ENCODE results near the gene KISS1. TPM values are rescaled to one million over a fixed set of nuclear protein-coding genes. Genes with fewer than 3 reads are reported as not detected.
"Not testable (repeated sequence)": the region's sequence is repeated elsewhere in the genome, so short reads cannot be mapped to it uniquely, and the experiment has no call there.

Gene KISS1
- total RNA-seq, 2 experiments from 2014 or later: not detected

GRCh38 chr1:204241050-204241449 lies 44.8 kb upstream of the KISS1 start:
- ChIA-PET POLR2A (no interaction called here), CTCF (ENCODE audit: unreplicated experiment) (interaction anchor here (0.6 kb wide), 1 partner anchor 201 kb away, joined by 3 read pairs; no protein-coding TSS in a partner anchor)
- Histone ChIP-seq H4K20me1 (ENCODE audit: insufficient read depth, low read length) (no peaks in the 10 kb centered on the region), H2AFZ (ENCODE audit: low read length) (no peak overlapping the region), H3K9me3 (ENCODE audit: low read length) (no peaks in the 10 kb centered on the region), H3K36me3 (ENCODE audit: insufficient read depth, low read length) (no peaks in the 10 kb centered on the region), H3K9me2 (ENCODE audit: insufficient read depth, low read length) (no peaks in the 10 kb centered on the region), H3K27ac (ENCODE audit: low read depth, low read length, poor library complexity, severe bottlenecking) (no peak overlapping the region), H3K4me3 (ENCODE audit: low read depth, low read length, poor library complexity, severe bottlenecking) (no peak overlapping the region), H3K4me1 (ENCODE audit: insufficient read depth, low read length, poor library complexity, severe bottlenecking) (no peaks in the 10 kb centered on the region), H3K79me2 (ENCODE audit: insufficient read depth, low read depth, low read length) (no peaks in the 10 kb centered on the region), H3K4me2 (ENCODE audit: low read length) (no peak overlapping the region)
- no peak for TF ChIP-seq CTCF (conservative IDR thresholded peaks at IDR 0.05; ENCODE audit: low read length)
- no peak for TF ChIP-seq EZH2phosphoT487 (IDR thresholded peaks at IDR 0.05; ENCODE audit: borderline replicate concordance, low read depth, low read length)
- no peak for DNase-seq (ENCODE audit: low spot score)
- no TSS peak for BruUV-seq (replicated peaks)
- intact Hi-C loops (cut with micrococcal nuclease; ENCODE audit: unreplicated experiment): no loop called here

- no peak overlapping the region for H2AFZ ChIP-seq (ENCODE audit: low read length)
- no peaks in the 10 kb centered on the region for H3K9me2 ChIP-seq (ENCODE audit: insufficient read depth, low read length)
- no peak for DNase-seq (ENCODE audit: low spot score)
- H3K4me2 ChIP-seq (ENCODE audit: low read length): no peak overlapping the region
- H3K36me3 ChIP-seq (ENCODE audit: insufficient read depth, low read length): no peaks in the 10 kb centered on the region
- TF ChIP-seq EZH2phosphoT487 (IDR thresholded peaks at IDR 0.05; ENCODE audit: borderline replicate concordance, low read depth, low read length) (no peak), CTCF (conservative IDR thresholded peaks at IDR 0.05; ENCODE audit: low read length) (no peak)
- no peaks in the 10 kb centered on the region for H4K20me1 ChIP-seq (ENCODE audit: insufficient read depth, low read length)
- H3K4me1 ChIP-seq (ENCODE audit: insufficient read depth, low read length, poor library complexity, severe bottlenecking): no peaks in the 10 kb centered on the region
- no TSS peak for BruUV-seq (replicated peaks)
- no peak overlapping the region for H3K4me3 ChIP-seq (ENCODE audit: low read depth, low read length, poor library complexity, severe bottlenecking)
- CTCF ChIA-PET (ENCODE audit: unreplicated experiment): no interaction called here
- POLR2A ChIA-PET: no interaction called here
- no peak overlapping the region for H3K27ac ChIP-seq (ENCODE audit: low read depth, low read length, poor library complexity, severe bottlenecking)
- H3K79me2 ChIP-seq (ENCODE audit: insufficient read depth, low read depth, low read length): no peaks in the 10 kb centered on the region
- H3K9me3 ChIP-seq (ENCODE audit: low read length): no peaks in the 10 kb centered on the region
- intact Hi-C loops (cut with micrococcal nuclease; ENCODE audit: unreplicated experiment): no loop called here
These were observed 43.9 kb upstream of the KISS1 start for GRCh38 chr1:204240233-204240632.

DNA sequence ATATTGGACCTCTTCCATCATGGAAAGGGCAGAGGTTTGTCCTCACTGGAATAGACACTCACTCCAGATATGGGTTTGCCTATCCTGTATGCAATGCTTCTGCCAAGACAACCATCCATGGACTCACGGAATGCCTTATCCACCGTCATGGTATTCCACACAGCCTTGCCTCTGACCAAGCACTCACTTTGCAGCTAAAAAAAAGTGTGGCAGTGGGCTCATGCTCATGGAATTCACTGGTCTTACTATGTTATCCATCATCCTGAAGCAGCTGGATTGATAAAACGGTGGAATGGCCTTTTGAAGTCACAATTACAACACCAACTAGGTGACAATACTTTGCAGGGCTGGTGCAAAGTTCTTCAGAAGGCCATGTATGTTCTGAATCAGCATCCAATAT lies 43.1 kb upstream of the KISS1 start:
- POLR2A ChIA-PET; CTCF ChIA-PET (ENCODE audit: unreplicated experiment); BruUV-seq (replicated peaks); H3K27ac ChIP-seq (ENCODE audit: low read depth, low read length, poor library complexity, severe bottlenecking); H3K36me3 ChIP-seq (ENCODE audit: insufficient read depth, low read length); intact Hi-C loops (cut with micrococcal nuclease; ENCODE audit: unreplicated experiment); H3K9me3 ChIP-seq (ENCODE audit: low read length); H3K4me1 ChIP-seq (ENCODE audit: insufficient read depth, low read length, poor library complexity, severe bottlenecking); H4K20me1 ChIP-seq (ENCODE audit: insufficient read depth, low read length); H3K9me2 ChIP-seq (ENCODE audit: insufficient read depth, low read length); DNase-seq (ENCODE audit: low spot score); H3K4me2 ChIP-seq (ENCODE audit: low read length); H3K4me3 ChIP-seq (ENCODE audit: low read depth, low read length, poor library complexity, severe bottlenecking); H2AFZ ChIP-seq (ENCODE audit: low read length); H3K79me2 ChIP-seq (ENCODE audit: insufficient read depth, low read depth, low read length): not testable (repeated sequence)

DNA sequence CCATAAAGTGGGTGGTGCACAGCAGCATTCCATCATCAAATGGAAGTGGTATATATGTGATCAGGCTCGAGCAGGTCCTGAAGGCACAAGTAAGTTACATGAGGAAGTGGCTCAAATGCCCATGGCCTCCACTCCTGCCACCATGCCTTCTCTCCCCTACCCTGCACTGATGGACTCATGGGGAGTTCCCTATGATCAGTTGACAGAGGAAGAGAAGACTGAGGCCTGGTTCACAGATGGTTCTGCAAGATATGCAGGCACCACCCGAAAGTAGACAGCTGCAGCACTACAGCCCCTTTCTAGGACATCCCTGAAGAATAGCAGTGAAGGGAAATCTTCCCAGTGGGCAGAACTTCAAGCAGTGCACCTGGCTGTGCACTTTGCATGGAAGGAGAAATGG lies 42.2 kb upstream of the KISS1 start:
- not testable (repeated sequence) for H3K27ac ChIP-seq (ENCODE audit: low read depth, low read length, poor library complexity, severe bottlenecking)

GRCh38 chr1:204237515-204237914 lies 41.2 kb upstream of the KISS1 start:
- BruUV-seq (replicated peaks); H3K36me3 ChIP-seq (ENCODE audit: insufficient read depth, low read length); CTCF ChIA-PET (ENCODE audit: unreplicated experiment); H3K4me3 ChIP-seq (ENCODE audit: low read depth, low read length, poor library complexity, severe bottlenecking); H3K9me2 ChIP-seq (ENCODE audit: insufficient read depth, low read length); H3K4me2 ChIP-seq (ENCODE audit: low read length); H3K27ac ChIP-seq (ENCODE audit: low read depth, low read length, poor library complexity, severe bottlenecking); H3K4me1 ChIP-seq (ENCODE audit: insufficient read depth, low read length, poor library complexity, severe bottlenecking); DNase-seq (ENCODE audit: low spot score); H4K20me1 ChIP-seq (ENCODE audit: insufficient read depth, low read length); intact Hi-C loops (cut with micrococcal nuclease; ENCODE audit: unreplicated experiment); H3K9me3 ChIP-seq (ENCODE audit: low read length); H2AFZ ChIP-seq (ENCODE audit: low read length); H3K79me2 ChIP-seq (ENCODE audit: insufficient read depth, low read depth, low read length): not testable (repeated sequence)
- POLR2A ChIA-PET: interaction anchor here (0.6 kb wide), 1 partner anchor 117 kb away, joined by 3 read pairs; no protein-coding TSS in a partner anchor

More for the DNA sequence above, 42.2 kb upstream of the KISS1 start:
- H4K20me1 ChIP-seq (ENCODE audit: insufficient read depth, low read length); H3K36me3 ChIP-seq (ENCODE audit: insufficient read depth, low read length); H3K9me2 ChIP-seq (ENCODE audit: insufficient read depth, low read length); POLR2A ChIA-PET; H3K9me3 ChIP-seq (ENCODE audit: low read length); BruUV-seq (replicated peaks); H3K79me2 ChIP-seq (ENCODE audit: insufficient read depth, low read depth, low read length); DNase-seq (ENCODE audit: low spot score); intact Hi-C loops (cut with micrococcal nuclease; ENCODE audit: unreplicated experiment); H3K4me3 ChIP-seq (ENCODE audit: low read depth, low read length, poor library complexity, severe bottlenecking); CTCF ChIA-PET (ENCODE audit: unreplicated experiment); H3K4me1 ChIP-seq (ENCODE audit: insufficient read depth, low read length, poor library complexity, severe bottlenecking); H3K4me2 ChIP-seq (ENCODE audit: low read length); H2AFZ ChIP-seq (ENCODE audit: low read length): not testable (repeated sequence)
